ENCODE measurements around the gene LPXN.
A peak's percentile ranks its signal among the peaks of the same experiment; 100 is the strongest.

LPXN gene

GRCh38 chr11:58606930-58607714, 31.5 kb upstream of the LPXN start:
- H3K27ac ChIP-seq (ENCODE audit: low read depth in 2 of 2, low read length in 2 of 2): no peak overlapping the region
- H3K27me3 ChIP-seq (ENCODE audit: control insufficient read depth in 2 of 2, insufficient read depth in 2 of 2, low read length in 2 of 2): no peaks in the 10 kb centered on the region
- peaks cover 17% of the 10 kb centered on the region in 2 donors for H3K36me3 ChIP-seq (ENCODE audit: control insufficient read depth in 2 of 2, insufficient read depth in 2 of 2, low read length in 2 of 2)
- no peaks in the 10 kb centered on the region for H3K9me3 ChIP-seq (ENCODE audit: control insufficient read depth in 2 of 2, low read length in 2 of 2)
- no peak overlapping the region for H3K4me3 ChIP-seq (ENCODE audit: low read length in 2 of 2)
- no peak overlapping the region for H3K9ac ChIP-seq (ENCODE audit: low read depth in 1 of 2, low read length in 2 of 2)
- H3K4me1 ChIP-seq (ENCODE audit: control insufficient read depth in 2 of 2, insufficient read depth in 2 of 2, low read length in 2 of 2): peaks cover 7 to 14% of the 10 kb centered on the region in 2 donors

GRCh38 chr11:58600510-58600909, 24.9 kb upstream of the LPXN start:
- Histone ChIP-seq H3K4me3 (ENCODE audit: low read length in 2 of 2) (no peak overlapping the region), H3K27me3 (ENCODE audit: control insufficient read depth in 2 of 2, insufficient read depth in 2 of 2, low read length in 2 of 2) (no peaks in the 10 kb centered on the region), H3K9ac (ENCODE audit: low read depth in 1 of 2, low read length in 2 of 2) (no peak overlapping the region), H3K4me1 (ENCODE audit: control insufficient read depth in 2 of 2, insufficient read depth in 2 of 2, low read length in 2 of 2) (peaks cover 3 to 31% of the 10 kb centered on the region in 2 donors), H3K27ac (ENCODE audit: low read depth in 2 of 2, low read length in 2 of 2) (no peak overlapping the region), H3K36me3 (ENCODE audit: control insufficient read depth in 2 of 2, insufficient read depth in 2 of 2, low read length in 2 of 2) (no peaks in the 10 kb centered on the region), H3K9me3 (ENCODE audit: control insufficient read depth in 2 of 2, low read length in 2 of 2) (no peaks in the 10 kb centered on the region)

GRCh38 chr11:58597486-58598144, 22.0 kb upstream of the LPXN start:
- no peak overlapping the region for H3K9ac ChIP-seq (ENCODE audit: low read depth in 1 of 2, low read length in 2 of 2)
- H3K4me3 ChIP-seq (ENCODE audit: low read length in 2 of 2): no peak overlapping the region
- H3K27ac ChIP-seq (ENCODE audit: low read depth in 2 of 2, low read length in 2 of 2): peak overlapping the region; percentile 57 to 62
- peaks cover 10 to 42% of the 10 kb centered on the region in 2 donors for H3K4me1 ChIP-seq (ENCODE audit: control insufficient read depth in 2 of 2, insufficient read depth in 2 of 2, low read length in 2 of 2)
- no peaks in the 10 kb centered on the region for H3K9me3 ChIP-seq (ENCODE audit: control insufficient read depth in 2 of 2, low read length in 2 of 2)
- no peaks in the 10 kb centered on the region for H3K36me3 ChIP-seq (ENCODE audit: control insufficient read depth in 2 of 2, insufficient read depth in 2 of 2, low read length in 2 of 2)
- H3K27me3 ChIP-seq (ENCODE audit: control insufficient read depth in 2 of 2, insufficient read depth in 2 of 2, low read length in 2 of 2): no peaks in the 10 kb centered on the region

GRCh38 chr11:58596621-58597020, 21.0 kb upstream of the LPXN start:
- no peak overlapping the region for H3K4me3 ChIP-seq (ENCODE audit: low read length in 2 of 2)
- H3K9ac ChIP-seq (ENCODE audit: low read depth in 1 of 2, low read length in 2 of 2): no peak overlapping the region
- peak overlapping the region; percentile 57 to 62 for H3K27ac ChIP-seq (ENCODE audit: low read depth in 2 of 2, low read length in 2 of 2)
- peaks cover 10 to 50% of the 10 kb centered on the region in 2 donors for H3K4me1 ChIP-seq (ENCODE audit: control insufficient read depth in 2 of 2, insufficient read depth in 2 of 2, low read length in 2 of 2)
- no peaks in the 10 kb centered on the region for H3K27me3 ChIP-seq (ENCODE audit: control insufficient read depth in 2 of 2, insufficient read depth in 2 of 2, low read length in 2 of 2)
- no peaks in the 10 kb centered on the region for H3K9me3 ChIP-seq (ENCODE audit: control insufficient read depth in 2 of 2, low read length in 2 of 2)
- H3K36me3 ChIP-seq (ENCODE audit: control insufficient read depth in 2 of 2, insufficient read depth in 2 of 2, low read length in 2 of 2): no peaks in the 10 kb centered on the region

- Histone ChIP-seq H3K27me3 (ENCODE audit: control insufficient read depth in 2 of 2, insufficient read depth in 2 of 2, low read length in 2 of 2) (no peaks in the 10 kb centered on the region), H3K4me3 (ENCODE audit: low read length in 2 of 2) (no peak overlapping the region), H3K4me1 (ENCODE audit: control insufficient read depth in 2 of 2, insufficient read depth in 2 of 2, low read length in 2 of 2) (peaks cover 18 to 55% of the 10 kb centered on the region in 2 donors), H3K27ac (ENCODE audit: low read depth in 2 of 2, low read length in 2 of 2) (peak overlapping the region in 1 of 2 donors; percentile 64), H3K36me3 (ENCODE audit: control insufficient read depth in 2 of 2, insufficient read depth in 2 of 2, low read length in 2 of 2) (no peaks in the 10 kb centered on the region), H3K9ac (ENCODE audit: low read depth in 1 of 2, low read length in 2 of 2) (no peak overlapping the region), H3K9me3 (ENCODE audit: control insufficient read depth in 2 of 2, low read length in 2 of 2) (no peaks in the 10 kb centered on the region)
These were observed 19.2 kb upstream of the LPXN start for GRCh38 chr11:58594826-58595225.

- peak overlapping the region in 1 of 2 donors; percentile 20 for H3K4me3 ChIP-seq (ENCODE audit: low read length in 2 of 2)
- peaks cover 18 to 44% of the 10 kb centered on the region in 2 donors for H3K4me1 ChIP-seq (ENCODE audit: control insufficient read depth in 2 of 2, insufficient read depth in 2 of 2, low read length in 2 of 2)
- no peaks in the 10 kb centered on the region for H3K27me3 ChIP-seq (ENCODE audit: control insufficient read depth in 2 of 2, insufficient read depth in 2 of 2, low read length in 2 of 2)
- H3K9ac ChIP-seq (ENCODE audit: low read depth in 1 of 2, low read length in 2 of 2): peak overlapping the region in 1 of 2 donors; percentile 11
- no peaks in the 10 kb centered on the region for H3K9me3 ChIP-seq (ENCODE audit: control insufficient read depth in 2 of 2, low read length in 2 of 2)
- peak overlapping the region; percentile 53 to 64 for H3K27ac ChIP-seq (ENCODE audit: low read depth in 2 of 2, low read length in 2 of 2)
- H3K36me3 ChIP-seq (ENCODE audit: control insufficient read depth in 2 of 2, insufficient read depth in 2 of 2, low read length in 2 of 2): no peaks in the 10 kb centered on the region
These were observed 17.3 kb upstream of the LPXN start for GRCh38 chr11:58592760-58593472.

GRCh38 chr11:58591659-58592058, 16.0 kb upstream of the LPXN start:
- Histone ChIP-seq H3K27ac (ENCODE audit: low read depth in 2 of 2, low read length in 2 of 2) (peak overlapping the region in 1 of 2 donors; percentile 11), H3K4me3 (ENCODE audit: low read length in 2 of 2) (no peak overlapping the region), H3K9ac (ENCODE audit: low read depth in 1 of 2, low read length in 2 of 2) (no peak overlapping the region), H3K27me3 (ENCODE audit: control insufficient read depth in 2 of 2, insufficient read depth in 2 of 2, low read length in 2 of 2) (no peaks in the 10 kb centered on the region), H3K9me3 (ENCODE audit: control insufficient read depth in 2 of 2, low read length in 2 of 2) (no peaks in the 10 kb centered on the region), H3K36me3 (ENCODE audit: control insufficient read depth in 2 of 2, insufficient read depth in 2 of 2, low read length in 2 of 2) (peaks cover 0 to 6% of the 10 kb centered on the region in 2 donors), H3K4me1 (ENCODE audit: control insufficient read depth in 2 of 2, insufficient read depth in 2 of 2, low read length in 2 of 2) (peaks cover 15 to 39% of the 10 kb centered on the region in 2 donors)

GRCh38 chr11:58586998-58587397, 11.3 kb upstream of the LPXN start:
- no peak overlapping the region for H3K27ac ChIP-seq (ENCODE audit: low read depth in 2 of 2, low read length in 2 of 2)
- no peaks in the 10 kb centered on the region for H3K9me3 ChIP-seq (ENCODE audit: control insufficient read depth in 2 of 2, low read length in 2 of 2)
- H3K27me3 ChIP-seq (ENCODE audit: control insufficient read depth in 2 of 2, insufficient read depth in 2 of 2, low read length in 2 of 2): no peaks in the 10 kb centered on the region
- H3K4me3 ChIP-seq (ENCODE audit: low read length in 2 of 2): no peak overlapping the region
- H3K9ac ChIP-seq (ENCODE audit: low read depth in 1 of 2, low read length in 2 of 2): no peak overlapping the region
- peaks cover 16 to 19% of the 10 kb centered on the region in 2 donors for H3K4me1 ChIP-seq (ENCODE audit: control insufficient read depth in 2 of 2, insufficient read depth in 2 of 2, low read length in 2 of 2)
- peaks cover 2 to 8% of the 10 kb centered on the region in 2 donors for H3K36me3 ChIP-seq (ENCODE audit: control insufficient read depth in 2 of 2, insufficient read depth in 2 of 2, low read length in 2 of 2)

GRCh38 chr11:58582437-58582836, 6.8 kb upstream of the LPXN start:
- Histone ChIP-seq H3K27ac (ENCODE audit: low read depth in 2 of 2, low read length in 2 of 2) (no peak overlapping the region), H3K4me3 (ENCODE audit: low read length in 2 of 2) (no peak overlapping the region), H3K4me1 (ENCODE audit: control insufficient read depth in 2 of 2, insufficient read depth in 2 of 2, low read length in 2 of 2) (peaks cover 19 to 25% of the 10 kb centered on the region in 2 donors)

GRCh38 chr11:58580311-58580710, 4.7 kb upstream of the LPXN start:
- peaks cover 29 to 42% of the 10 kb centered on the region in 2 donors for H3K4me1 ChIP-seq (ENCODE audit: control insufficient read depth in 2 of 2, insufficient read depth in 2 of 2, low read length in 2 of 2)
- peaks cover 0 to under 1% of the 10 kb centered on the region in 2 donors for H3K36me3 ChIP-seq (ENCODE audit: control insufficient read depth in 2 of 2, insufficient read depth in 2 of 2, low read length in 2 of 2)
- peak overlapping the region; percentile 98 to 99 for H3K27ac ChIP-seq (ENCODE audit: low read depth in 2 of 2, low read length in 2 of 2)
- no peaks in the 10 kb centered on the region for H3K9me3 ChIP-seq (ENCODE audit: control insufficient read depth in 2 of 2, low read length in 2 of 2)
- peak overlapping the region; percentile 93 to 100 for H3K4me3 ChIP-seq (ENCODE audit: low read length in 2 of 2)
- no peaks in the 10 kb centered on the region for H3K27me3 ChIP-seq (ENCODE audit: control insufficient read depth in 2 of 2, insufficient read depth in 2 of 2, low read length in 2 of 2)
- peak overlapping the region; percentile 95 to 99 for H3K9ac ChIP-seq (ENCODE audit: low read depth in 1 of 2, low read length in 2 of 2)

More at GRCh38 chr11:58582437-58582836, 6.8 kb upstream of the LPXN start:
- H3K27me3 ChIP-seq (ENCODE audit: control insufficient read depth in 2 of 2, insufficient read depth in 2 of 2, low read length in 2 of 2): no peaks in the 10 kb centered on the region
- peaks cover 2 to 8% of the 10 kb centered on the region in 2 donors for H3K36me3 ChIP-seq (ENCODE audit: control insufficient read depth in 2 of 2, insufficient read depth in 2 of 2, low read length in 2 of 2)
- H3K9ac ChIP-seq (ENCODE audit: low read depth in 1 of 2, low read length in 2 of 2): no peak overlapping the region
- no peaks in the 10 kb centered on the region for H3K9me3 ChIP-seq (ENCODE audit: control insufficient read depth in 2 of 2, low read length in 2 of 2)
